Activated T-cell treated with anti-CD3 and anti-CD28 coated beads, Interleukin-2, amount 50 U/mL, for 4 hours (primary cell): ENCODE data around the gene SORCS2. TPM values are rescaled to one million over a fixed set of nuclear protein-coding genes. Genes with fewer than 3 reads are reported as not detected.

ENCODE experiments used
- ATAC-seq, 2 donors: fragments of 200-7000 bp; cut with Tn5 transposase; one replicate each; pipeline ENCODE4 v1.10.0; 2021
- DNase-seq: peaks from one replicate; pipeline ENCODE4 v3.0.0-alpha.2; 2020
- H3K27me3 Mint-ChIP-seq: one replicate; pipeline ENCODE4 v1.8.0; 2021; ENCODE audit warnings: low read depth, mixed read lengths
- H3K36me3 Mint-ChIP-seq: one replicate; pipeline ENCODE4 v1.8.0; 2022; ENCODE audit warnings: mixed read lengths; ENCODE audit not compliant: insufficient read depth
- H3K4me1 Mint-ChIP-seq: one replicate; pipeline ENCODE4 v1.8.0; 2021; ENCODE audit warnings: low read depth, mixed read lengths
- H3K4me3 Mint-ChIP-seq: one replicate; pipeline ENCODE4 v1.8.0; 2021; ENCODE audit warnings: mild to moderate bottlenecking, moderate library complexity, mixed read lengths
- H3K9me3 Mint-ChIP-seq: one replicate; pipeline ENCODE4 v1.8.0; 2021; ENCODE audit warnings: mixed read lengths
- total RNA-seq, 3 donors: library from RNA; stranded (reverse); gene quantifications; one replicate each; pipeline ENCODE4 v1.2.1, GENCODE V29; 2021

The SORCS2 gene
- total RNA-seq, 3 donors from 2014 or later: 0.18 to 0.43 TPM; not detected in 1

- Mint-ChIP-seq H3K9me3 (peaks cover 5% of the 10 kb centered on the region), H3K4me3 (no peak overlapping the region), H3K4me1 (peaks cover 3% of the 10 kb centered on the region), H3K27me3 (peaks cover 3% of the 10 kb centered on the region), H3K36me3 (no peaks in the 10 kb centered on the region)
- DNase-seq: no peak
- ATAC-seq: no peak
Measured at GRCh38 chr4:7638984-7639789, 446.8 kb downstream of the SORCS2 start.

- H3K36me3 Mint-ChIP-seq: no peaks in the 10 kb centered on the region
- DNase-seq (no peak), ATAC-seq (no peak)
- no peak overlapping the region for H3K4me3 Mint-ChIP-seq
- peaks cover 3% of the 10 kb centered on the region for H3K27me3 Mint-ChIP-seq
- peaks cover under 1% of the 10 kb centered on the region for H3K4me1 Mint-ChIP-seq
- H3K9me3 Mint-ChIP-seq: peaks cover 9% of the 10 kb centered on the region
Measured at GRCh38 chr4:7640136-7640535, 447.8 kb downstream of the SORCS2 start.

GRCh38 chr4:7641712-7642111 is 449.4 kb downstream of the SORCS2 start:
- DNase-seq: no peak
- Mint-ChIP-seq H3K9me3 (peaks cover 9% of the 10 kb centered on the region), H3K4me1 (peaks cover 5% of the 10 kb centered on the region), H3K4me3 (no peak overlapping the region), H3K36me3 (no peaks in the 10 kb centered on the region), H3K27me3 (peaks cover 1% of the 10 kb centered on the region)
- no peak for ATAC-seq

GRCh38 chr4:7642741-7643458 is 450.6 kb downstream of the SORCS2 start:
- Mint-ChIP-seq H3K4me1 (peaks cover 15% of the 10 kb centered on the region), H3K4me3 (no peak overlapping the region), H3K27me3 (no peaks in the 10 kb centered on the region), H3K36me3 (no peaks in the 10 kb centered on the region), H3K9me3 (peaks cover 9% of the 10 kb centered on the region)
- DNase-seq: no peak
- ATAC-seq: no peak

GRCh38 chr4:7645158-7645557 is 452.8 kb downstream of the SORCS2 start:
- Mint-ChIP-seq H3K4me3 (no peak overlapping the region), H3K36me3 (no peaks in the 10 kb centered on the region), H3K9me3 (peaks cover 9% of the 10 kb centered on the region), H3K4me1 (peaks cover 31% of the 10 kb centered on the region), H3K27me3 (no peaks in the 10 kb centered on the region)
- DNase-seq (no peak), ATAC-seq (no peak)

- no peak overlapping the region for H3K4me3 Mint-ChIP-seq
- H3K36me3 Mint-ChIP-seq: no peaks in the 10 kb centered on the region
- peaks cover 37% of the 10 kb centered on the region for H3K4me1 Mint-ChIP-seq
- peaks cover 9% of the 10 kb centered on the region for H3K9me3 Mint-ChIP-seq
- ATAC-seq (no peak), DNase-seq (no peak)
- H3K27me3 Mint-ChIP-seq: no peaks in the 10 kb centered on the region
Measured at GRCh38 chr4:7645956-7646355, 453.6 kb downstream of the SORCS2 start.

GRCh38 chr4:7646384-7647061 is 454.2 kb downstream of the SORCS2 start:
- Mint-ChIP-seq H3K36me3 (no peaks in the 10 kb centered on the region), H3K4me3 (no peak overlapping the region), H3K4me1 (peaks cover 37% of the 10 kb centered on the region), H3K9me3 (peaks cover 4% of the 10 kb centered on the region), H3K27me3 (no peaks in the 10 kb centered on the region)
- DNase-seq (no peak), ATAC-seq (no peak)

GRCh38 chr4:7647186-7647585 is 454.8 kb downstream of the SORCS2 start:
- ATAC-seq: no peak
- peaks cover 4% of the 10 kb centered on the region for H3K9me3 Mint-ChIP-seq
- H3K4me3 Mint-ChIP-seq: no peak overlapping the region
- no peaks in the 10 kb centered on the region for H3K27me3 Mint-ChIP-seq
- H3K4me1 Mint-ChIP-seq: peaks cover 40% of the 10 kb centered on the region
- H3K36me3 Mint-ChIP-seq: no peaks in the 10 kb centered on the region
- no peak for DNase-seq

- DNase-seq (no peak), ATAC-seq (no peak)
- H3K4me3 Mint-ChIP-seq: no peak overlapping the region
- no peaks in the 10 kb centered on the region for H3K36me3 Mint-ChIP-seq
- peaks cover 4% of the 10 kb centered on the region for H3K9me3 Mint-ChIP-seq
- peaks cover 40% of the 10 kb centered on the region for H3K4me1 Mint-ChIP-seq
- peaks cover 2% of the 10 kb centered on the region for H3K27me3 Mint-ChIP-seq
Measured at GRCh38 chr4:7647600-7648543, 455.5 kb downstream of the SORCS2 start.

- H3K4me1 Mint-ChIP-seq: peaks cover 40% of the 10 kb centered on the region
- DNase-seq (no peak), ATAC-seq (no peak)
- H3K9me3 Mint-ChIP-seq: peaks cover 4% of the 10 kb centered on the region
- no peaks in the 10 kb centered on the region for H3K36me3 Mint-ChIP-seq
- H3K4me3 Mint-ChIP-seq: no peak overlapping the region
- peaks cover 4% of the 10 kb centered on the region for H3K27me3 Mint-ChIP-seq
Measured at GRCh38 chr4:7648544-7649395, 456.4 kb downstream of the SORCS2 start.

GRCh38 chr4:7649411-7649740 is 457.0 kb downstream of the SORCS2 start:
- H3K27me3 Mint-ChIP-seq: peaks cover 9% of the 10 kb centered on the region
- H3K4me1 Mint-ChIP-seq: peaks cover 42% of the 10 kb centered on the region
- ATAC-seq (no peak), DNase-seq (no peak)
- H3K36me3 Mint-ChIP-seq: no peaks in the 10 kb centered on the region
- H3K4me3 Mint-ChIP-seq: no peak overlapping the region
- H3K9me3 Mint-ChIP-seq: peaks cover 4% of the 10 kb centered on the region

GRCh38 chr4:7649741-7650531 is 457.6 kb downstream of the SORCS2 start:
- H3K36me3 Mint-ChIP-seq: no peaks in the 10 kb centered on the region
- H3K9me3 Mint-ChIP-seq: no peaks in the 10 kb centered on the region
- peaks cover 42% of the 10 kb centered on the region for H3K4me1 Mint-ChIP-seq
- peaks cover 13% of the 10 kb centered on the region for H3K27me3 Mint-ChIP-seq
- peak overlapping the region; percentile 1 for H3K4me3 Mint-ChIP-seq
- DNase-seq: peak; percentile 28
- peak; percentile 83 for ATAC-seq
